B cell (primary cell): ENCODE results near the gene EDNRB. TPM values are rescaled to one million over a fixed set of nuclear protein-coding genes. Genes with fewer than 3 reads are reported as not detected.

ENCODE experiments used
- ATAC-seq: fragments of 200-7000 bp; cut with Tn5 transposase; one replicate; pipeline ENCODE4 v1.10.0; 2021; ENCODE audit warnings: low read depth, mild to moderate bottlenecking, moderate number of reproducible peaks, moderate library complexity
- CTCF ChIA-PET: fragments of 350-600 bp; sonication (Branson Sonifier 250); formaldehyde crosslinking; loops from one replicate; lab custom pipeline; 2021; ENCODE audit warnings: antibody characterized with exemption, inconsistent platforms; lab: Charles Lee
- POLR2A ChIA-PET: fragments of 350-600 bp; sonication (Branson Sonifier 250); formaldehyde crosslinking; loops from one replicate; lab custom pipeline; 2021; ENCODE audit warnings: antibody characterized with exemption; lab: Charles Lee
- DNase-seq: peaks from one replicate; pipeline ENCODE4 v3.0.0; 2013
- H2AFZ ChIP-seq: 2 replicates; pipeline ENCODE4 v1.6.1; 2012; ENCODE audit warnings: mild to moderate bottlenecking, low read depth, low read length; ENCODE audit not compliant: insufficient read depth, poor library complexity, severe bottlenecking
- H3K27ac ChIP-seq, 2 donors: 1 replicate in 1 of 2; 2 replicates in 1 of 2; pipeline ENCODE4 v1.5.1; 2012 to 2013; ENCODE audit warnings: low read length in 2 of 2, mild to moderate bottlenecking in 2 of 2, moderate library complexity in 1 of 2
- H3K27me3 ChIP-seq, 4 experiments: fragments of 200-600 bp in 1 of 4; sonication (generic) in 1 of 4; replicated peaks in 1 of 4; 1 replicate in 2 of 4; 2 replicates in 2 of 4; pipeline versions ENCODE4 v1.6.1 to v1.7.0; 2013 to 2016; ENCODE audit warnings: low read length in 3 of 4, mild to moderate bottlenecking in 2 of 4, mixed read lengths in 1 of 4, moderate library complexity in 1 of 4; ENCODE audit not compliant: insufficient read depth in 4 of 4, control insufficient read depth in 3 of 4; ENCODE audit errors: control extremely low read depth in 1 of 4
- H3K36me3 ChIP-seq, 2 experiments: replicated peaks in 1 of 2; 1 replicate in 1 of 2; 2 replicates in 1 of 2; pipeline versions ENCODE4 v1.6.1 to v1.7.1; 2013; ENCODE audit warnings: low read length in 1 of 2; ENCODE audit not compliant: insufficient read depth in 2 of 2, control insufficient read depth in 1 of 2; ENCODE audit errors: control extremely low read depth in 1 of 2, extremely low read depth in 1 of 2
- H3K4me1 ChIP-seq, 2 donors: fragments of 200-600 bp in 1 of 2; sonication (generic) in 1 of 2; 1 replicate in 1 of 2; 2 replicates in 1 of 2; pipeline versions ENCODE4 v1.5.1 to v1.6.1; 2013 to 2017; ENCODE audit warnings: low read length in 2 of 2; ENCODE audit not compliant: control insufficient read depth in 2 of 2, insufficient read depth in 2 of 2
- H3K4me2 ChIP-seq: replicated peaks from 2 replicates; pipeline ENCODE3; 2012; ENCODE audit warnings: mild to moderate bottlenecking, low read depth, low read length; ENCODE audit not compliant: poor library complexity, severe bottlenecking
- H3K4me3 ChIP-seq, 5 experiments: fragments of 200-600 bp in 1 of 5; sonication (generic) in 1 of 5; 1 replicate in 3 of 5; 2 replicates in 2 of 5; pipeline versions ENCODE4 v1.5.1 to v1.7.0; 2011 to 2016; ENCODE audit warnings: low read length in 4 of 5, mild to moderate bottlenecking in 4 of 5, low read depth in 2 of 5, control low read depth in 1 of 5, moderate library complexity in 1 of 5; ENCODE audit not compliant: insufficient read depth in 1 of 5; ENCODE audit errors: control extremely low read depth in 1 of 5, extremely low read depth in 1 of 5
- H3K79me2 ChIP-seq: fragments of 200-600 bp; sonication (generic); one replicate; pipeline ENCODE4 v1.6.0; 2016; ENCODE audit warnings: low read length; ENCODE audit not compliant: control insufficient read depth, insufficient read depth
- H3K9ac ChIP-seq: fragments of 200-600 bp; sonication (generic); 2 replicates; pipeline ENCODE4 v1.6.1; 2017; ENCODE audit warnings: mild to moderate bottlenecking, low read length, moderate library complexity
- H3K9me3 ChIP-seq, 3 donors: one replicate each; pipeline versions ENCODE4 v1.6.1 to v1.7.1; 2013; ENCODE audit warnings: low read length in 2 of 3; ENCODE audit not compliant: control insufficient read depth in 2 of 3, insufficient read depth in 1 of 3; ENCODE audit errors: control extremely low read depth in 1 of 3
- H4K20me1 ChIP-seq: 2 replicates; pipeline ENCODE4 v1.6.0; 2012; ENCODE audit warnings: mild to moderate bottlenecking, low read length; ENCODE audit not compliant: insufficient read depth, control insufficient read depth, poor library complexity, severe bottlenecking
- H3K27ac Mint-ChIP-seq: one replicate; pipeline ENCODE4 v1.8.0; 2021; ENCODE audit warnings: mixed read lengths
- H3K27me3 Mint-ChIP-seq: one replicate; pipeline ENCODE4 v1.8.0; 2021; ENCODE audit warnings: mixed read lengths
- H3K4me1 Mint-ChIP-seq: one replicate; pipeline ENCODE4 v1.8.0; 2021; ENCODE audit warnings: mixed read lengths
- H3K4me3 Mint-ChIP-seq: one replicate; pipeline ENCODE4 v1.8.0; 2021; ENCODE audit warnings: mixed read lengths
- H3K9me3 Mint-ChIP-seq: one replicate; pipeline ENCODE4 v1.8.0; 2022; ENCODE audit warnings: mixed read lengths; ENCODE audit not compliant: insufficient read depth
- EZH2 ChIP-seq: IDR thresholded peaks from 2 replicates; pipeline ENCODE4 v1.6.1; 2012; ENCODE audit warnings: borderline replicate concordance, low read depth, mild to moderate bottlenecking, moderate library complexity, low read length; ENCODE audit not compliant: insufficient read depth, poor library complexity, severe bottlenecking
- WGBS: methylation state at CpG from one replicate; pipeline ENCODE4 v1.1.5; 2013; ENCODE audit warnings: missing lambda C conversion rate; ENCODE audit not compliant: insufficient coverage; 5-methylcytosine and 5-hydroxymethylcytosine counted together
- intact Hi-C: fragments of 100-400 bp; cut with micrococcal nuclease; formaldehyde crosslinking; loops from one replicate; pipeline ENCODE4 v1.10.0; 2022
- polyA plus RNA-seq: library from polyadenylated mRNA; depleted of rRNA; stranded (reverse); fragments of >200 nt; gene quantifications from 2 replicates; pipeline ENCODE4 v1.2.3, GENCODE V29; 2012
- total RNA-seq, 2 donors: library from RNA; stranded (reverse); fragments of 120-200 nt in 1 of 2; gene quantifications; 1 replicate in 1 of 2; 2 replicates in 1 of 2; pipeline versions ENCODE4 v1.2.3 to v1.2.4, GENCODE V29; 2013 to 2022
- TF ChIP-seq, protein P1 (sequence below): fragments of 200-600 bp; IDR thresholded peaks from one replicate; pipeline ENCODE4 v1.8.0; 2022; ENCODE audit warnings: antibody characterized with exemption, mild to moderate bottlenecking

Gene EDNRB
- total and polyA plus RNA-seq, 2 donors (not counting 1 experiment from before 2014, with no cell fraction given), result not detected

DNA sequence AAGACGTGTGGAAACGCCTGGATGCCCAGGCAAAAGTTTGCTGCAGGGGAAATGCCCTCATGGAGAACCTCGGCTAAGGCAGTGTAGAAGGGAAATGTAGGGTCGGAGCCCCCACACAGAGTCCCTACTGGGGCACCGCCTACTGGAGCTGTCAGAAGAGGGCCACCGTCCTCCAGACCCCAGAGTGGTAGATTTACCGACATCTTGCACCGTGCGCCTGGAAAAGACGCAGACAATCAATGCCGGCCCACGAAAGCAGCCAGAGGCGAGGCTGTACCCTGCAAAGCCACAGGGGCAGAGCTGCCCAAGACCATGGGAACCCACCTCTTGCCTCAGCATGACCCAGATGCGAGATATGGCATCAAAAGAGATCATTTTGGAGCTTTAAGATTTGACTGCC, 7.0 kb upstream of the EDNRB start:
- H3K4me1 ChIP-seq, result no peaks in the 10 kb centered on the region
- no peaks in the 10 kb centered on the region for H3K9me3 Mint-ChIP-seq
- no peak for TF ChIP-seq EZH2
- TF ChIP-seq, protein P1, sequence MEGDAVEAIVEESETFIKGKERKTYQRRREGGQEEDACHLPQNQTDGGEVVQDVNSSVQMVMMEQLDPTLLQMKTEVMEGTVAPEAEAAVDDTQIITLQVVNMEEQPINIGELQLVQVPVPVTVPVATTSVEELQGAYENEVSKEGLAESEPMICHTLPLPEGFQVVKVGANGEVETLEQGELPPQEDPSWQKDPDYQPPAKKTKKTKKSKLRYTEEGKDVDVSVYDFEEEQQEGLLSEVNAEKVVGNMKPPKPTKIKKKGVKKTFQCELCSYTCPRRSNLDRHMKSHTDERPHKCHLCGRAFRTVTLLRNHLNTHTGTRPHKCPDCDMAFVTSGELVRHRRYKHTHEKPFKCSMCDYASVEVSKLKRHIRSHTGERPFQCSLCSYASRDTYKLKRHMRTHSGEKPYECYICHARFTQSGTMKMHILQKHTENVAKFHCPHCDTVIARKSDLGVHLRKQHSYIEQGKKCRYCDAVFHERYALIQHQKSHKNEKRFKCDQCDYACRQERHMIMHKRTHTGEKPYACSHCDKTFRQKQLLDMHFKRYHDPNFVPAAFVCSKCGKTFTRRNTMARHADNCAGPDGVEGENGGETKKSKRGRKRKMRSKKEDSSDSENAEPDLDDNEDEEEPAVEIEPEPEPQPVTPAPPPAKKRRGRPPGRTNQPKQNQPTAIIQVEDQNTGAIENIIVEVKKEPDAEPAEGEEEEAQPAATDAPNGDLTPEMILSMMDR, result no peak
- peaks cover 0 to 2% (median 0%) of the 10 kb centered on the region in 3 donors for H3K9me3 ChIP-seq
- H3K79me2 ChIP-seq, result no peaks in the 10 kb centered on the region
- H3K27me3 Mint-ChIP-seq, result peaks cover 23% of the 10 kb centered on the region
- POLR2A ChIA-PET, result no interaction called here
- H3K4me3 ChIP-seq, result no peak overlapping the region
- no peaks in the 10 kb centered on the region for H4K20me1 ChIP-seq
- 94% methylated on average over 14 of the region's 14 CpGs for WGBS
- DNase-seq (no peak), ATAC-seq (no peak)
- H3K4me2 ChIP-seq, result no peak overlapping the region
- no peak overlapping the region for H2AFZ ChIP-seq
- no peak overlapping the region for H3K9ac ChIP-seq
- no peak overlapping the region for H3K27ac Mint-ChIP-seq
- H3K4me3 Mint-ChIP-seq, result no peak overlapping the region
- intact Hi-C loops, result no loop called here
- H3K4me1 Mint-ChIP-seq, result no peaks in the 10 kb centered on the region
- no peaks in the 10 kb centered on the region for H3K36me3 ChIP-seq
- CTCF ChIA-PET, result no interaction called here
- no peak overlapping the region for H3K27ac ChIP-seq
- peaks cover 0 to 9% (median 3%) of the 10 kb centered on the region in 4 experiments for H3K27me3 ChIP-seq

DNA sequence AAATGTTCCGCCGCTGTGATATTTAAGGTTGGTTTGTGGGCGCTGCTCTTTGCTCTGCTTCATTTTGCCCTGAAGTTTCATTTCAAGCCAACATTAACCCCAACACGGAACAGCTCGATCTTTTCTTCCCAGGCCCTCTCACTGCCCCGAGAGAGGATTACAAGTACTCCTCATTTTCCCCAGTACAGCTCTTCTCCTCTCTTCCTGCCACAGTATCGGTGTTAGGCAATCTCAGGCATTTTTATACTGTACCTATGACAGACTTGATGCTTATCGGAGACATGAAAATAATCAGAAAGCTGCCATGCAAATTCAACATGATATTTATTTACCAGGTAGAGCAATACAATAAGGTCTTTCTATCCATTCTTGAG, 1.3 kb upstream of the EDNRB start:
- H3K27ac Mint-ChIP-seq, result no peak overlapping the region
- H3K4me1 ChIP-seq, result peaks cover 14 to 15% of the 10 kb centered on the region in 2 donors
- 50% methylated on average over 4 of the region's 8 CpGs for WGBS
- peaks cover 0 to 9% (median 1%) of the 10 kb centered on the region in 3 donors for H3K9me3 ChIP-seq
- no peak overlapping the region for H3K27ac ChIP-seq
- peak overlapping the region; percentile 33 for H3K9ac ChIP-seq
- peaks cover 29% of the 10 kb centered on the region for H3K27me3 Mint-ChIP-seq
- no peak for TF ChIP-seq EZH2
- TF ChIP-seq, protein P1, result no peak
- no peak for DNase-seq
- intact Hi-C loops, result no loop called here
- no peaks in the 10 kb centered on the region for H3K79me2 ChIP-seq
- peaks cover 3% of the 10 kb centered on the region for H3K4me1 Mint-ChIP-seq
- H3K36me3 ChIP-seq, result no peaks in the 10 kb centered on the region
- H2AFZ ChIP-seq, result no peak overlapping the region
- peak overlapping the region; percentile 58 for H3K4me2 ChIP-seq
- ChIA-PET POLR2A (no interaction called here), CTCF (no interaction called here)
- no peaks in the 10 kb centered on the region for H3K9me3 Mint-ChIP-seq
- no peak overlapping the region for H3K4me3 Mint-ChIP-seq
- H4K20me1 ChIP-seq, result no peaks in the 10 kb centered on the region
- no peak for ATAC-seq
- no peak overlapping the region for H3K4me3 ChIP-seq
- H3K27me3 ChIP-seq, result peaks cover 0 to 28% (median 23%) of the 10 kb centered on the region in 4 experiments
